CD4-positive, alpha-beta T cell treated with Interferon alpha-2 for 1 hour (primary cell): ENCODE data around the gene TOR1A.

Source experiments
- DNase-seq, 2 donors: peaks; one replicate each; pipeline ENCODE4 v3.0.0-alpha.2; 2020 to 2022

TOR1A gene, protein sequence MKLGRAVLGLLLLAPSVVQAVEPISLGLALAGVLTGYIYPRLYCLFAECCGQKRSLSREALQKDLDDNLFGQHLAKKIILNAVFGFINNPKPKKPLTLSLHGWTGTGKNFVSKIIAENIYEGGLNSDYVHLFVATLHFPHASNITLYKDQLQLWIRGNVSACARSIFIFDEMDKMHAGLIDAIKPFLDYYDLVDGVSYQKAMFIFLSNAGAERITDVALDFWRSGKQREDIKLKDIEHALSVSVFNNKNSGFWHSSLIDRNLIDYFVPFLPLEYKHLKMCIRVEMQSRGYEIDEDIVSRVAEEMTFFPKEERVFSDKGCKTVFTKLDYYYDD

DNA sequence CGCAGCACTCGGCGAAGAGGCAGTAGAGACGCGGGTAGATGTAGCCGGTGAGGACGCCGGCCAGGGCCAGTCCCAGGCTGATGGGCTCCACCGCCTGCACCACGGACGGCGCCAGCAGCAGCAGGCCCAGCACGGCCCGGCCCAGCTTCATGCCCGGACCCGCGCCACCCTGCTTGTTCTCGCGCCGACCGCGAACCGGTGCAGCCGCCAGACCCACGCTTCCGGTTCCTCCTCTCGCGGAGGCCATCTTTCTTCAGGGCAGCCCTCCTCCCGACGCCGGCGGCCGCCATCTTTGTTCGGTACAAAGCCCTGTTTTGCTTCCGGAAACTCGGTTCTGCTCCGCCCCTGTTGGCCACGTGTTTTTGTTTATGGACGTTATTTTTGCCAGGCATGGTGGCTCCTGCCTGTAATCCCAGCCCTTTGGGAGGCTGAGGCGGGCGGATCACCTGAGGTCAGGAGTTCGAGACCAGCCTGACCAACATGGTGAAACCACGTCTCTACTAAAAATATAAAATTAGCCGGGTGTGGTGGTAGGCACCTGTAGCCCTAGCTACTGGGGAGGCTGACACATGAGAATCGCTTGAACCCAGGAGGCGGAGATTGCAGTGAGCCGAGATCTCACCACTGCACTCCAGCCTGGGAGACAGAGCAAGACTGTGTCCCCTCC is at the start of gene TOR1A:
Gene TOR1A (minus strand): TSS at position 202 of the 667 bp plus-strand sequence. CDS start 51 bp downstream, at position 151.
- peak; percentile 91 to 93 for DNase-seq

DNA sequence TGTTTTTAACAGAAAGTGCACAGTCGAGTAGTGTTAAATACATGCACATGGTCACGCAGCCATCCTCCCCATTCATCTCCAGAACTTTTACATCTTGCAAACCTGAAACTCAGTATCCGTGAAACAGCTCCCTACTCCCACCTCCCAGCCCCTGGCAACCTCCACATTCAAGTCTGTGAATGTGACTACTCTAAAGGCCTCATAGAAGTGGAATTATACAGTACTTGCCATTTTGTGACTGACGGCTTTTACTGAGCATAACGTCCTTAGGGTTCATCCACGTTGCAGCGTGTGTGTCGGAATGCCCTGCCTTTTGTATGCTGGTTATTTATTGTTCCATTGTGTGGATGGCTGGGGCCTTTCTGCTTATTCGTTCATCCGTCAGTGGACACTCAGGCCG is 47.1 kb upstream of the TOR1A start:
- no peak for DNase-seq

DNA sequence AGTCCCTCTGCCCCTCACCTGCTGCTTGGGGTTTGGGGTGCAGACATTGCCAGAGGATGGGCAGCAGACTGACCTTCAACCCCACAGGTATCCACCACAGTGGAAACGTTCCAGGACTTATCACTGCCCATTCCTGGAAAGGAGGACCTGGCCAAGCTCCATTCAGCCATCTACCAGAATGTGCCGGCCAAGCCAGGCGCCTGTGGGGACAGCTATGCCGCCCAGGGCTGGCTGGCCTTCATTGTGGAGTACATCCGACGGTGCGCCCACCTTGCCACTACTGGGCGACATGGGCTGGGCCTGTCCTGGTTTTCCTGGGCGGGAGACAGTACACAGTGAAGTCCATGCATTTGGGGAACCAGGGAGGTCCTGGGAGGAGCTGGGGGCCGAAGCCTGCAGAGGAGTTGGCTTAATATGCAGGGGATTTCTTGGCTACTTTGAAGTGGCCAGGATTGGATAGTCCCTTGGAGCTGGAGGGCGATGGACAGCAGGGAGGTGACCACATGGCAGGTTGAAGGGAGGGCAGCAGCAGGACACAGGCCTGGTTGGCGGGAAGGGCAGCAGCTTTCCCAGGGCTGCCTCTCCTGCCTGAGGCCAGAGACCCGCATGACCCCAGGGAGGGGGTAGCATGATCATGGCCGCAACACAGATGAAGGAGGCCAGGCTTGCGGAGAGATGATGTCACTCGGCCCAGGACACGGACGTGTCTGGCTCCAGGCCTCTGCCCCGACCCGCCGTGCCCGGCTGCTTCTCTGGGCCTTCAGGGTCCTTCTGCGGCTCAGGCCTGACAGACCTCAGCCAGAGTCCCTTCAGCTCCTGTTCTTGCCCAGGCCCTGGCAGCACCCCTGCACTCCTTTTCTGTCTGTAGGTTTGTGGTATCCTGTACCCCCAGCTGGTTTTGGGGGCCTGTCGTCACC is 45.9 kb upstream of the TOR1A start:
- no peak for DNase-seq

DNA sequence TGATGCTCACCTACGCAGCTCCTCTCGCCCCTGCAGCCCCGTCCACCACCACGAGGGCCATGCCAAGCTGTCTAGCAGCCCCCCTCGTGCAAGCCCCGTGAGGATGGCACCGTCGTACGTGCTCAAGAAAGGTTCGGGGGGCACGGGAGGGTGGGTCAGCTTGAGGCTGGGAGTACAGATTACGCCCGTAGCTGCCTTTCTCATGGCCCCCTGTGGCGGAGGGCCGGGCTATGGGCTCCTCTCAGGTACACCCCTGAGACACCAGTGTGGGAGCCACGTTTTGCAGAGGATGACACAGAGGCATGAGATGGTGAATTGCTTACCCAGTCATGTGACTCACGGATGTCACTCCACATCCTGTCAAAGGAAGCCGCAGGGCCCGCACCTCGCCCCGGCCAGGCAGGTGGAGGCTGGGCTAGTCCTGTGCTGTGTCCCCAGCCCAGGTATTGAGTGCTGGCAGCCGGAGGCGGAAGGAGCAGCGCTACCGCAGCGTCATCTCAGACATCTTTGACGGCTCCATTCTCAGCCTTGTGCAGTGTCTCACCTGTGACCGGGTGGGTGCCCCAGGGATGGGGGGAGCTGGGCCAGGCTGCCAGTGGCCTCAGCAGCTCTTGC is 45.0 kb upstream of the TOR1A start:
- peak; percentile 87 to 93 for DNase-seq

DNA sequence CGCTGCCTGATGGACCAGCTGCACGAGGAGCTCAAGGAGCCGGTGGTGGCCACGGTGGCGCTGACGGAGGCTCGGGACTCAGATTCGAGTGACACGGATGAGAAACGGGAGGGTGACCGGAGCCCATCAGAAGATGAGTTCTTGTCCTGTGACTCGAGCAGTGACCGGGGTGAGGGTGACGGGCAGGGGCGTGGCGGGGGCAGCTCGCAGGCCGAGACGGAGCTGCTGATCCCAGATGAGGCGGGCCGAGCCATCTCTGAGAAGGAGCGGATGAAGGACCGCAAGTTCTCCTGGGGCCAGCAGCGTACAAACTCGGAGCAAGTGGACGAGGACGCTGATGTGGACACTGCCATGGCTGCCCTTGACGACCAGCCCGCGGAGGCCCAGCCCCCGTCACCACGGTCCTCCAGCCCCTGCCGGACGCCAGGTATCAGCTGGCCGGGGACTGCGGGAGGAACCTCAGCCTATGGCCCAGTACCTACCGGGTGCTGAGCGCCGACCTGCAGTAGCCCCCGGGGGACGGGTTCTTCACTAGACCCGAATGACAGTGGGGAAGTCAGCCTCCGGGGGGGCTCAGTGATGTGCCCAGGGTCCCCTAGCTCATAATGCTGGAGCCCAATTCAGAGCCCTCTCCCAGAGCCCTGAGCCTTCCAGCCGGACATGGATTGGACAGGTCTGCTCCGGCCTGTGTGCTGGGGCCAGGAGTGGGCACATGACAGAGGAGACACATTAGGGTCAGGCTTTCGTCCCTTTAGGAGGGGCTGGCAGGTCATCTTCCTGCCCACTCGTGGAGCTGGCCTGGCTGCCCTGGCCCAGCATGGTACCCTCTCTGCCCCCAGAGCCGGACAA is 44.3 kb upstream of the TOR1A start:
- no peak for DNase-seq

DNA sequence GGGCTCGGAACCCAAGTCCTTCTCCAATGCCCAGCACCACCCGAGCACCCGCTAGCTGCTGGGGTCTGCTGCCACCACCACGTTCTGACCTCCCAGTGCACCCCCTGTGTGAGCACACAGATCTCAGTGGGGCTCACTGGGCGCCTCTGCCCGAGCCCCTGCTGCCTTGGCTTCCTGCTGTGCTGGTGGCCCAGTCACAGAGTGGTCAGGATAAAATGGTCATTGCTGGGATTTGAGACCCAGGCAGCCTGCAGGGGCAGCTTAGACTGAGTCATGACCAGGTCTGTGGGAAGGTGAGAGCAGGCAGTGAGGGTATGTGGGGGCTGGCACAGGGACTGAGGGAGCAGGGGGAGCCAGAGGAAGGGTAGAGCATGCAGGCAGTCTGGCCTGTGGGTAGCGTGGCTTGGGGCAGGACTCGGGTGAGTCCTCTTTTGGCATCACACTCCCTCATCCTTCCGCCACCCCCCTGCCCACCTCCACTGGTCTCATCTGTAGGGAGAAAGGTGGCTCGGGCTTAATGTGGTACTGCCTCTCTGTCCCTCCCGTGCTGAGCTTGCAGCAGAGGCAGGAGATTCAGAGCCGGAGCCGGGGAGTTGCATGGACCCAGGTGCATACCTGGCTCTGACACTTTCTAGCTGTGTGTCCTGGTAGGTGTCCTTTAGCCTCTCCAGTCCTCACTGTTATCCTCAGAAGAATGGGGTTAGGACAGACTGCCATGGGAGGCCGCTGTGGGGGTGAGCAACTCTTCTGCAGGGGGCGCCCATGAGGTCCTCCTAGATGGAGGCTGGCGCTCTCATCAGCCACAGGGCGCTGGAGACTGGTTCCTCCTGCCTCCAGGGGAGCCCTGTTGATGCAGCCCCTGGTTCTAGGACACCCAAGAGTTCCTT is 43.4 kb upstream of the TOR1A start:
- no peak for DNase-seq

DNA sequence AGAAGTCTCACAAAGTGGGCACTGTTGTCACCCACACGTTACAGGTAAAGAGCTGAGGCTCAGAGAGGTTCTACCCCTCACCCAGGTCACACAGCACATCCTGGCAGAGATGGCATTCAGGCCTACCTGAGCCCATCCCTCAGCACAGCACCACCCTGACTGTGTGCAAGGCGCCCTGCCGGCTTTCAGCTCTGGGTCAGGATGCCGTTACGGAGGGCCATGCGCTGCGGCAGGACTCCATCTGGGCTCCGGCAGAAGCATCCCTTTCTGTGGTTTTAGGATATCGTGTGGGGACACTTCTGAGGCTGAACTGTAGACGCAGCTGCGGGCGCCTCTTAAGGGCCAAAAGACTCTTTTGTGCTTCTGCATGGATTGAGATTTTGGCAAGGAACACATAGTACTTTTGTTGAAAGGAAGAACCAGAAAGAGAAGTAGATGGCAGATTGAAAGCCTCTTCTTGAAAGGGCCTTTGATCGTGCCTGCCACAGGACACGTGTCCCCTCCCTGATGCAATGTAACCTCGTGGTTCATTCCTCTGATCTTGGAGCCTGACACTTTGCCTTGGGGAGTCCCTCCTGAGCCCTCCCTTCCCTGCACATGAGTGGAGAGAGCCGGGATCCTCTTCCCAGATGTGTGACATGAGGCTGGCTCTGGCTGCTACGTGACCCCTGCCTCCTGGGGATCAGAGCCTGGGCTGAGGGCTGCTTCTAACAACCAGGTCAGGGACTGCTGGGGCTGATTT is 42.6 kb upstream of the TOR1A start:
- DNase-seq, result peak; percentile 34 to 65

DNA sequence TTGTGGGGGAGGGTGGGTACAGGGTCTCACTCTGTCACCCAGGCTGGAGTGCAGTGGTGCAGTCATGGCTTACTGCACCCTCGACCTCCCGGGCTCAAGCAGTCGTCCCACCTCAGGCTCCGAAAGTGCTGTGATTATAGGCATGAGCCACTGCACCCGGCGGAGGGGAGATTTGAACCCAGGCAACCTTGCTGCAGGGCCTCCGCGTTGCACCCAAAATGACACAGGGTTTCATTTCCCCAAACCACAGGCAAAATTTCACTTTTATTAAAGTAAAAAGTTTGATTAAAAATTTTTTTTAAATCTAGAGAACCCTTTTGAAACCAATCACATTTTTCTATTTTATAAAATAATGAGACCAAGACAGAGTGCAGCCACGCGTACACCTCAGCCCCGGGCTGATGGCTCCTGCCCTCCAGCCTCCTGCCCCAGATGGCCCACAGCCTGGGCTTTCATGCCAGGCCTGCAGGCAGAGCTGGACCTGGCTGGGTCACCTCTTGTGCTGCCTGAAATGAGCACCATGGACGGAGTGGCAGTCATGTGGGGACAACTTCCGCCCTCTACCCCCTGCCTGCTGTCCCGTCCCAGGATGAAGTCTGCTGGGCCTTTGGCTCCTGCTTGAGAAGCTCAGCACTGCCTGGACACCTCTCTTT is 41.9 kb upstream of the TOR1A start:
- no peak for DNase-seq

DNA sequence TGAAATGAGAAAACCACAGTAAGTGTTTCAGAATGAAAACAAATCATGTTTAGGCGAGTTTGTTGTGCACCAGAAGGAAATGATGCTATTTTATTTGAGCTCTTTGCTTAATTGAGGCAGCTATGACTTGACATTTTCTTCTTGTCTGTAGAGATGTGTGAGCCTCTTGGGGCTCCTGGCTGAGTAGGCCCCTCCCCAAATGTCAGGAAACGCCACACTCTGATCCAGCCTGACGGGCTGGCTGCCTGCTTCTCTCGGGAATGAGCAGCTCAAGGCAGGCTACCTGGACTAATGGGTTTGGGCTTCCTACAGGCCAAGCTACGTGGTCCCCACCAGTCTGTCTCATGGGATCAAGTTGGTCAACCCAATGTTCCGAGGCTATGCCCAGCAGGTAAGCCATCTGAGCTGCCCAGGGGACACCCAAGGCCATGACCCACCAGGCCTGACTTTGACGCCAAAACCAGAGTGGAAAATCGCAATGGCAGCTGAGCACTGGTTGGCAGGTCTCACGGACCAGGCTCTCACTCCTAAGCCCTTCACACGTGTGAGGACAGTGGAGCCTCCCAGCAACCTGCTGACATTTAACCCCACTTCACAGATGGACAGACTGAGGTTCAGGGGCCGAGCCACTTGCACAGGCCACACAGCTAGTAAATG is 41.2 kb upstream of the TOR1A start:
- no peak for DNase-seq

DNA sequence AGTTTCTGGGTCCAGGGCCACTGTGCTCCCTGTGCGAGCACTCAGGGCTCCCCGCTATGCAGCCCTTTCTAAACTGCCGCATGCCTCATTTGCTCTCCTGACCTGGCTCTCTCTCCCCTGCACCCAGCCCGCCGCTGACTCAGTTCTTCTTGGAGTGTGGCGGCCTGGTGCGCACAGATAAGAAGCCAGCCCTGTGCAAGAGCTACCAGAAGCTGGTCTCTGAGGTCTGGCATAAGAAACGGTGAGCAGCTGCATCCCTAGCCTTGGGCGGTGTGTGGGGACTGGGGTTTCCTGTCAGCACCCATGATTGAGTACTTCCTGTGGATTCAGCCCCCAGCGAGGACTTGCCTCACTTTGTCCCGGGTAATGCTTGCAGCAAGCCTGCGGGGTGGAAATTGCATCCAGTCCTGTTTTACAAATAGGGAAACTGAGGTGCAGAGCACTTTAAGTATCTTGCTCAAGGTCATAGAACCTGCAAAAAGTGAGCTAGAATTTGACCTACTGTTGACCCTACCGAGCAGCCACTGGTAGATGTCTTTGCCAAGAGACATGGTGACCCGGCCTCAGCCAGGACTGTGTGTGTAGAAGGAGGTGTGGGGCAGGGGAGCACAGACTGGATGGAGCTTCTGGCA is 39.2 kb upstream of the TOR1A start:
- peak; percentile 36 to 71 for DNase-seq

DNA sequence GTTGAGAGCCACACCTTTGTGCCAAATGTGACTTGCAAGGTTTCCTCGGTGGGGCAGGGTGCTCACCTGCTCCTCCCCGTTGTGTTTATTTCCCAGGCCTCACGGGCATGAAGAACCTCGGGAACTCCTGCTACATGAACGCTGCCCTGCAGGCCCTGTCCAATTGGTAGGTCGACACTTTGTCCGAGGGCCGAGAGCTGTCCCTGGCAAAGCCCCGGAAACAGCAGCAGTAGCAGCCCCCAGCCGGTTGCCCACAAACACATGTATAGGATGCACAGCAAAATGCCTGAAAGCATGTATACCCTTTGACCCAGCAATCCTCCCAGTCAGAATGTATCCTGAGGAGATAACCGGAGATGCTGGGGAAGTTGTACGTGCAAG is 37.5 kb upstream of the TOR1A start:
- no peak for DNase-seq

DNA sequence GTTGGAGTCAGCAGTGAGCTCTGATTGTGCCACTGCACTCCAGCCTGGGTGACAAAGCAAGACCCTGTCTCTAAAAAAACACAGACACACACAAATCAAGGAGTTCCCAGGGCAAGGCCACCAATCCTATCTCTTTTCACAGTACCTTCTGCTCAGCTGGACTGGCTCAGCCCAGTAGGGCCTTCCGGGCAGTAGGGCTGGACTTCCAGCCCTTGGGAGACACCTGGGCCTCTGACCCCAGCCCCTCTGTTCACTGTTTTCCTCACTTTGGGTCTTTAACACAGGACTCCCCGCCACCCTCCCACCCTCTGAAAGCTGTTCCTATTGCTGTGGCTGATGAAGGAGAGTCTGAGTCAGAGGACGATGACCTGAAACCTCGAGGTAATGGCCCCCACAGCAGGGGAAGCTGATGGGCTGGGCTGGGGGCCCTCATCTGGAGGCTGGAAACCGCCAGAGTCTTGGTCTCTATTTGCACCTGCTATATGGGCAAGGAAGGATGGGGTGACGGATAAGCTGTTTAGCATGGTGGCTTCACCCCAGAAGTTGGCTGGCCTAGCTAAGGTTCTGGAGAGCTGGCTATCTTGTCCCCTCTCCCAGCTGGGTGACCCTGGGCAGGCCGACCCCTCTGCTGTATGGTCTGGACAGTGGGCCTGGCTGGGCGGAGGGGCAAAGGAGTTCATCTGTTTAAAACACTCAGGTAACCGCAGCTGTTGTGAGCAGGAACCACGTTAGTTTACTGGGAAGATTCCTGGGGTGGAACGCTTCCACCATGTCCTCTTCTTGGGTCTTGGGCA is 36.9 kb upstream of the TOR1A start:
- no peak for DNase-seq

DNA sequence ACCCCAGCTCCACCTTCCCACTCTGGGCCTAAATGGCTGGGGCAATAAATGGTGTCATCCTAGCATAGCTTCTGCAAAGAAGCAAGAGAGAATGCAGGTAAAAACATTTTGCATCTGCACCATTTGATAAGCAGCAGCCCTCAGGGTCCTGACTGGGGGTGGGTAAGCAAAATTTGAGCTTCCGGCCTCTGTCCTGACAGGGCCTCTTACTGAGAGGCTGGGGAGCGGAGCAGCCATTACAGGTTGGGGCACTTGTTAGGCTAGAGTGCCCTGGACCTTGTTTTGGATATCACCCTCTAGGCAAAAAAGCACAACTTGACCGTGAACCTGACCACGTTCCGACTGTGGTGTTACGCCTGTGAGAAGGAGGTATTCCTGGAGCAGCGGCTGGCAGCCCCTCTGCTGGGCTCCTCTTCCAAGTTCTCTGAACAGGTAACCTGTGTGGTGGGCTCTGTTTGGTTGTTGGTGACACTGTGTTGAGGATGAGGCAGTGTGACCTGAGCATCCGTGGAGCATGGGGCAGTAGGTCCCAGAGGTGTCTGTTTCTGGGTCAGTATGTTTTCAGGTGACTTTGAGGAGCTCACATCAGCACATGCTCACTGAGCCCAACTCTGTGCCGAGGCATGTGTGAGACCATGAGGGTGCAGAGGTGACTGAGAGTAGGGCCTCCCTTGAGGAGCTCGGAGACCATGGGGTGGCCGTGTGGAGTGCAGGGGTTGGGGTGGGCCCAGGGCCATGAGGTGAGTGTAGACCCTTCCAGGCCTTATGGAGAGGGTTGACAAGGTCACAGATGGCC is 34.4 kb upstream of the TOR1A start:
- no peak for DNase-seq

DNA sequence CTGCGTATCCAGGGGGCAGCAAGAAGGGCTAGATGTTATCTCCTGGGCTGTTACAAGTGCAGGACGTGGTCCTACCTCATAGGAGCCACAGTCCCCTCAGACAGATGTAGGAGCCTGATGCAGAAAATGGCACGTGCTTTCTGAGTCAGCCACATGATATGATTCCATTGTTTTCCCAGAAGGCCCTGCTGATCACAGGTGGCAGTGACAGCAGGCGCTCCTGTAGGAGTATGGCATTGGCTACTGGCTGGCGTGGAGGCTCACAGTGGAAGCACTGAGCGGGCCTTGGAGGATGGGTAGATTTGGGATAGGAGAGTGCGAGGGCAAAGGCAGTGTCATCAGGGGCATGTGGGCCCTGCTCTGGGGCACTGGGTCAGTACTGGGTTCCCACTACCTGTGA is 33.3 kb upstream of the TOR1A start:
- no peak for DNase-seq

DNA sequence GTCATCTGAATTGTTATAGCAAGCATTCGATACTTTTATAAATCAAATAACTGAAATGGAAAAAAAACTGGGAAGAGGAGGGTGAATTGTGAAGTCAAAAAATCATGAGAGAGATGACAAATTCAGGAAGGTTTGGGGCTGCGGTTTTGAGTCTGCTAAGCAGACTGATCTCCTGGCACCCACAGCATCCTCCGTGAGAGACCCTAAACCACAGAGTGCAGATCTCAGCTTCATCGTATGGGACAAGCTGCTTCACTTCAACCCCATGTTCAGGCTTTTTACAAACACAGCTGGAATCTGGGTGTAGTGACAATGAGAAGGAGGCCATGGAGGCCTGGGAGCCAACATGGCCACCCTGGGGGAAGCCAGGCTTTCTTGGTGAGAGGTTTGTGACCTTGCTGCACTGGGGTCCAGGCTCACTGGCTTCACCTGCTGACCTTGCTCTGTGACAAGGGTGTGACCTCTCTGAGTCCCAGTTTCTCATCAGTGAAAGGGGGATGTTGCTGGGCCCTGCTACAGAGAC is 30.7 kb upstream of the TOR1A start:
- no peak for DNase-seq

DNA sequence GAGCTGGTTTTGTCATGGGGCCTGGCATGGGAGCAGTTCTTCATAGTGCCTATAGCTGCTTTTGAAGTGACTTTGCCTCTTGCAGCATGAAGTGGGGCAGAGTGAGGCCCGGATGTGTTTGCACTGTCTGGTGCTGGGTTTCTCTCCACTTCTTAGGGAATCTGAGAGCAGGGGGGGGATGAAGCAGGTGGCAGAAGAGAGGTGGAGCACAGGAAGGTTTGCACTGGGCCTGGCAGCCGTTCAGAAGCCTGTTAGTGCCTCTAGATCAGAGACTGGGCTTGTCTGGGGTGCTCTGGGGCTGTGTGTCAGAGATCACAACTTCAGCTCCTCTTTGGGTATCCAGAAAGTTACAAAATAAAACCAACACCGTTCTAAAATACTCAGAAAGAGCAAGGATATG is 29.7 kb upstream of the TOR1A start:
- DNase-seq, result no peak

DNA sequence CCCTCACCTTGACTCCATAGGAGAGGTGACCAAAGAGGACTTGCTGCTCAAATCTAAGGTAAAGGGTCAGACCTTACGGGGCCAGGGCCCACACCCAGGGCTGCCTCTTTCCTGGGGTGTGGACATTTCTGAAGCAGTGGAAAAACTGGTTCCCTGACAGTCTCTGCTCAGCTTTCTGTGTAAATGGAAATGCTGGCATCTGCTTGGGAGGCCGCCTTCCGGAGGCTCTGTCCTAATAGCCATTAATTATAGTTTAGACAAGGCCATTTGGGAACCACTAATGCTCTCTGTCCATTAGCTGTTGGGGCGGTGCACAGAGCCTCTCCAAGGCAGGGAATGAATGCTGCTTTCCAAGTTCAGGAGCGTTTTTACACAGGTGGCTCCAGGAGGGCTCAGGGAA is 28.6 kb upstream of the TOR1A start:
- DNase-seq, result no peak
